Measurements from ENCODE around the gene TAF11.
"Not testable (repeated sequence)": the region's sequence is repeated elsewhere in the genome, so short reads cannot be mapped to it uniquely, and the experiment has no call there.

Gene TAF11, protein sequence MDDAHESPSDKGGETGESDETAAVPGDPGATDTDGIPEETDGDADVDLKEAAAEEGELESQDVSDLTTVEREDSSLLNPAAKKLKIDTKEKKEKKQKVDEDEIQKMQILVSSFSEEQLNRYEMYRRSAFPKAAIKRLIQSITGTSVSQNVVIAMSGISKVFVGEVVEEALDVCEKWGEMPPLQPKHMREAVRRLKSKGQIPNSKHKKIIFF

GRCh38 chr6:34887753-34888513 is at the start of gene TAF11:
TAF11 (minus strand) TSS chr6:34888042; CDS start chr6:34887957, 85 bp downstream.
- TF ChIP-seq CTCF (IDR thresholded peaks at IDR 0.05; ENCODE audit: low read length): no peak
- Histone ChIP-seq H3K79me2 (ENCODE audit: insufficient read depth, low read length) (peaks cover 11% of the 10 kb centered on the region), H3K9ac (ENCODE audit: low read length) (peak within 1 kb of the TSS; percentile 94)

GRCh38 chr6:34934516-34934915 is 46.7 kb upstream of the TAF11 start:
- H3K9me3 ChIP-seq (ENCODE audit: low read length): no peaks in the 10 kb centered on the region
- H3K27ac ChIP-seq (ENCODE audit: low read depth, low read length, poor library complexity, severe bottlenecking): no peak overlapping the region
- no peak overlapping the region for H3K9ac ChIP-seq (ENCODE audit: low read length)

More at GRCh38 chr6:34887753-34888513, at the start of gene TAF11:
- no peaks in the 10 kb centered on the region for H3K27me3 ChIP-seq (ENCODE audit: insufficient read depth, low read length)
- no peaks in the 10 kb centered on the region for H4K20me1 ChIP-seq (ENCODE audit: insufficient read depth, low read length)
- H3K9me3 ChIP-seq (ENCODE audit: low read length): no peaks in the 10 kb centered on the region
- H3F3A ChIP-seq (ENCODE audit: insufficient read depth, low read length): 0 out of 2 replicates have a peak, but pooled peaks cover 3% of the 10 kb centered on the region
- peak within 1 kb of the TSS; percentile 96 for H3K4me3 ChIP-seq (ENCODE audit: low read depth, low read length, poor library complexity, severe bottlenecking)
- peaks cover 43% of the 10 kb centered on the region for H3K4me1 ChIP-seq (ENCODE audit: insufficient read depth, low read length, severe bottlenecking)
- H3K9me2 ChIP-seq (ENCODE audit: low read depth, low read length): no peaks in the 10 kb centered on the region
- peak within 1 kb of the TSS; percentile 88 for H3K4me2 ChIP-seq (ENCODE audit: low read length)
- H3K27ac ChIP-seq (ENCODE audit: low read depth, low read length, poor library complexity, severe bottlenecking): peak within 1 kb of the TSS; percentile 62
- peaks cover 17% of the 10 kb centered on the region; the same call in 1 of the 2 replicates for H3K36me3 ChIP-seq (ENCODE audit: insufficient read depth, low read length)
- H2AFZ ChIP-seq (ENCODE audit: low read length): peak within 1 kb of the TSS; percentile 83

DNA sequence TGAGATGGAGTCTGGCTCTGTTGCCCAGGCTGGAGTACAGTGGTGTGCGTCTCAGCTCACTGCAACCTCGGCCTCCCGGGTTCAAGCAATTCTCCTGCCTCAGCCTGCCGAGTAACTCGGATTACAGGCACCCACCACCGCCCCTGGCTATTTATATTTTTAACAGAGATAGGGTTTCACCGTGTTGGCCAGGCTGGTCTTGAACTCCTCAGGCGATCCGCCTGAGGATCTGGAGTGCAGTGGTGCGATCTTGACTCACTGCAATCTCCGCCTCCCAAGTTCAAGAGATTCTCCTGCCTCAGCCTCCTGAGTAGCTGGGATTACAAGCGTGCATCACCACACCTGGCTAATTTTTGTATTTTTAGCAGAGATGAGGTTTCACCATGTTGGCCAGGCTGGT is 44.4 kb upstream of the TAF11 start:
- H3K4me1 ChIP-seq (ENCODE audit: insufficient read depth, low read length, severe bottlenecking); H3K27ac ChIP-seq (ENCODE audit: low read depth, low read length, poor library complexity, severe bottlenecking); H3K36me3 ChIP-seq (ENCODE audit: insufficient read depth, low read length); H3K9me2 ChIP-seq (ENCODE audit: low read depth, low read length); H3K27me3 ChIP-seq (ENCODE audit: insufficient read depth, low read length); H3K79me2 ChIP-seq (ENCODE audit: insufficient read depth, low read length); H3K4me3 ChIP-seq (ENCODE audit: low read depth, low read length, poor library complexity, severe bottlenecking); H3K4me2 ChIP-seq (ENCODE audit: low read length); H4K20me1 ChIP-seq (ENCODE audit: insufficient read depth, low read length); H3K9me3 ChIP-seq (ENCODE audit: low read length); H3K9ac ChIP-seq (ENCODE audit: low read length); H3F3A ChIP-seq (ENCODE audit: insufficient read depth, low read length); H2AFZ ChIP-seq (ENCODE audit: low read length): not testable (repeated sequence)

More at GRCh38 chr6:34934516-34934915, 46.7 kb upstream of the TAF11 start:
- no peak for TF ChIP-seq EZH2 (IDR thresholded peaks at IDR 0.05; ENCODE audit: borderline replicate concordance, low read length)
- TF ChIP-seq CTCF (IDR thresholded peaks at IDR 0.05; ENCODE audit: low read length): no peak
- Histone ChIP-seq H4K20me1 (ENCODE audit: insufficient read depth, low read length) (no peaks in the 10 kb centered on the region), H3K36me3 (ENCODE audit: insufficient read depth, low read length) (no peaks in the 10 kb centered on the region), H3K27me3 (ENCODE audit: insufficient read depth, low read length) (no peaks in the 10 kb centered on the region), H3K4me1 (ENCODE audit: insufficient read depth, low read length, severe bottlenecking) (no peaks in the 10 kb centered on the region), H3K79me2 (ENCODE audit: insufficient read depth, low read length) (no peaks in the 10 kb centered on the region), H3F3A (ENCODE audit: insufficient read depth, low read length) (no peaks in the 10 kb centered on the region), H3K4me2 (ENCODE audit: low read length) (no peak overlapping the region), H2AFZ (ENCODE audit: low read length) (no peak overlapping the region), H3K9me2 (ENCODE audit: low read depth, low read length) (no peaks in the 10 kb centered on the region), H3K4me3 (ENCODE audit: low read depth, low read length, poor library complexity, severe bottlenecking) (no peak overlapping the region)
